Keratinocyte (primary cell): ENCODE data around the gene ALX4. TPM values are rescaled to one million over a fixed set of nuclear protein-coding genes. Genes with fewer than 3 reads are reported as not detected.

Source experiments
- DNase-seq: peaks from one replicate; pipeline ENCODE4 v3.0.0-alpha.2; 2011; ENCODE audit warnings: low read depth, missing footprints, low spot score
- FAIRE-seq: peaks from 2 replicates; lab custom pipeline; 2011; peaks lifted over from hg19 to GRCh38; lab: Jason Lieb, UNC
- H2AFZ ChIP-seq: 2 replicates; pipeline ENCODE4 v1.6.0; 2012; ENCODE audit warnings: low read length, control low read depth, inconsistent platforms; ENCODE audit not compliant: control insufficient read depth
- H3K27ac ChIP-seq: 2 replicates; pipeline ENCODE4 v1.5.1; 2011; ENCODE audit warnings: low read length; ENCODE audit not compliant: control insufficient read depth, insufficient read depth
- H3K27me3 ChIP-seq: 3 replicates; pipeline ENCODE4 v1.6.0; 2011; ENCODE audit warnings: low read length; ENCODE audit not compliant: control insufficient read depth, insufficient read depth; ENCODE audit errors: extremely low read depth
- H3K36me3 ChIP-seq, 2 experiments: 2 replicates in 1 of 2; 3 replicates in 1 of 2; pipeline ENCODE4 v1.5.1; 2011; ENCODE audit warnings: low read length in 2 of 2, mild to moderate bottlenecking in 1 of 2; ENCODE audit not compliant: control insufficient read depth in 2 of 2, insufficient read depth in 2 of 2; ENCODE audit errors: extremely low read depth in 1 of 2
- H3K4me1 ChIP-seq: 3 replicates; pipeline ENCODE4 v1.5.1; 2011; ENCODE audit warnings: low read length; ENCODE audit not compliant: control insufficient read depth, insufficient read depth; ENCODE audit errors: extremely low read depth
- H3K4me2 ChIP-seq: 3 replicates; pipeline ENCODE4 v1.6.0; 2011; ENCODE audit warnings: low read depth, low read length; ENCODE audit not compliant: control insufficient read depth, insufficient read depth; ENCODE audit errors: extremely low read depth
- H3K4me3 ChIP-seq, 3 experiments: fragments of 200-600 bp in 1 of 3; sonication (generic) in 1 of 3; 2 replicates in 2 of 3; 3 replicates in 1 of 3; pipeline ENCODE4 v1.5.1; 2011 to 2016; ENCODE audit warnings: low read length in 3 of 3, mild to moderate bottlenecking in 3 of 3, control low read depth in 2 of 3, inconsistent platforms in 1 of 3, low read depth in 1 of 3, mixed read lengths in 1 of 3, mixed run types in 1 of 3, moderate library complexity in 1 of 3; ENCODE audit not compliant: control insufficient read depth in 2 of 3, insufficient read depth in 2 of 3; ENCODE audit errors: extremely low read depth in 1 of 3
- H3K79me2 ChIP-seq: 2 replicates; pipeline ENCODE4 v1.6.0; 2012; ENCODE audit warnings: low read length; ENCODE audit not compliant: control insufficient read depth, insufficient read depth
- H3K9ac ChIP-seq: 3 replicates; pipeline ENCODE4 v1.6.0; 2011; ENCODE audit warnings: low read length; ENCODE audit not compliant: control insufficient read depth, insufficient read depth; ENCODE audit errors: extremely low read depth
- H3K9me1 ChIP-seq: 3 replicates; pipeline ENCODE4 v1.6.0; 2011; ENCODE audit warnings: low read length; ENCODE audit not compliant: control insufficient read depth, insufficient read depth; ENCODE audit errors: extremely low read depth
- H3K9me3 ChIP-seq: 2 replicates; pipeline ENCODE4 v1.5.1; 2012; ENCODE audit warnings: low read depth, low read length; ENCODE audit not compliant: control insufficient read depth
- H4K20me1 ChIP-seq: 3 replicates; pipeline ENCODE4 v1.6.0; 2011; ENCODE audit warnings: low read length; ENCODE audit not compliant: control insufficient read depth, insufficient read depth; ENCODE audit errors: extremely low read depth
- EZH2 ChIP-seq: IDR thresholded peaks from one replicate; pipeline ENCODE4 v1.6.1; 2012; ENCODE audit warnings: inconsistent platforms, mild to moderate bottlenecking, low read length, moderate library complexity
- dilution Hi-C: fragments of 300-500 bp; cut with MboI; formaldehyde crosslinking; loops from one replicate; pipeline ENCODE4 v1.7.0; 2020; ENCODE audit warnings: low sequenced_read_pairs; ENCODE audit not compliant: extremely low pct_ligation_motif_present
- polyA plus RNA-seq, 5 experiments: library from polyadenylated mRNA; depleted of rRNA in 3 of 5; stranded (reverse) in 3 of 5; stranded (forward) in 1 of 5; unstranded in 1 of 5; fragments of >200 nt; gene quantifications; 1 replicate in 1 of 5; 2 replicates in 3 of 5; 3 replicates in 1 of 5; pipeline versions ENCODE4 v1.2.1 to v1.2.3, GENCODE V29; 2011 to 2012; ENCODE audit warnings: missing spikeins in 2 of 5, low read depth in 1 of 5, low replicate concordance in 1 of 5
- TF ChIP-seq, protein P1 (sequence below), 3 experiments: IDR thresholded peaks in 1 of 3; conservative IDR thresholded peaks in 1 of 3; optimal IDR thresholded peaks in 1 of 3; 2 replicates in 2 of 3; 3 replicates in 1 of 3; pipeline versions ENCODE3 to v1.5.1; 2011; ENCODE audit warnings: low read length in 3 of 3, mild to moderate bottlenecking in 3 of 3, moderate library complexity in 2 of 3, control low read depth in 1 of 3, inconsistent platforms in 1 of 3; ENCODE audit not compliant: insufficient read depth in 2 of 3; ENCODE audit errors: extremely low read depth in 1 of 3

Gene ALX4
- polyA plus RNA-seq, 1 donor (not counting 4 experiments of a cell fraction or from before 2014, with no cell fraction given), result not detected

DNA sequence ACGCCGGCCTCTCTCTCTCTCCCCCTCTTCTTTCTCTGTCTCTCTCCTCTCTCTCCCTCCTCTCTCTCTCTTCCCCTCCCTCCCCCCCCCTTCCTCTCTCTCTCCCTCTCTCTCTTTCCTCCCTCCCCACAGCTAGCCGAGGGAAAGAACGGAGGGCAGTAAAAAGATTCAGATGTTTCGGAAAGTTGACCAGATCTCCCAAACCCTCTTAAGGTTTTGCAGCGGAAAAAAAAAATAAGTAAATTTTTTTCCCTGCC is 195 bp upstream of the ALX4 start:
- Histone ChIP-seq H3K4me3 (peak overlapping the region in 1 of 3 experiments; percentile 15), H3K9me1 (no peaks in the 10 kb centered on the region), H3K4me1 (peaks cover 11% of the 10 kb centered on the region), H3K9ac (no peak overlapping the region), H4K20me1 (peaks cover 4% of the 10 kb centered on the region), H3K4me2 (peak overlapping the region; percentile 73), H3K79me2 (no peaks in the 10 kb centered on the region), H2AFZ (no peak overlapping the region), H3K36me3 (no peaks in the 10 kb centered on the region), H3K9me3 (no peaks in the 10 kb centered on the region), H3K27ac (no peak overlapping the region), H3K27me3 (peaks cover 96% of the 10 kb centered on the region)
- dilution Hi-C loops, result no loop called here
- DNase-seq (no peak), FAIRE-seq (no peak)
- TF ChIP-seq, protein P1, sequence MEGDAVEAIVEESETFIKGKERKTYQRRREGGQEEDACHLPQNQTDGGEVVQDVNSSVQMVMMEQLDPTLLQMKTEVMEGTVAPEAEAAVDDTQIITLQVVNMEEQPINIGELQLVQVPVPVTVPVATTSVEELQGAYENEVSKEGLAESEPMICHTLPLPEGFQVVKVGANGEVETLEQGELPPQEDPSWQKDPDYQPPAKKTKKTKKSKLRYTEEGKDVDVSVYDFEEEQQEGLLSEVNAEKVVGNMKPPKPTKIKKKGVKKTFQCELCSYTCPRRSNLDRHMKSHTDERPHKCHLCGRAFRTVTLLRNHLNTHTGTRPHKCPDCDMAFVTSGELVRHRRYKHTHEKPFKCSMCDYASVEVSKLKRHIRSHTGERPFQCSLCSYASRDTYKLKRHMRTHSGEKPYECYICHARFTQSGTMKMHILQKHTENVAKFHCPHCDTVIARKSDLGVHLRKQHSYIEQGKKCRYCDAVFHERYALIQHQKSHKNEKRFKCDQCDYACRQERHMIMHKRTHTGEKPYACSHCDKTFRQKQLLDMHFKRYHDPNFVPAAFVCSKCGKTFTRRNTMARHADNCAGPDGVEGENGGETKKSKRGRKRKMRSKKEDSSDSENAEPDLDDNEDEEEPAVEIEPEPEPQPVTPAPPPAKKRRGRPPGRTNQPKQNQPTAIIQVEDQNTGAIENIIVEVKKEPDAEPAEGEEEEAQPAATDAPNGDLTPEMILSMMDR (optimal IDR thresholded peaks at IDR 0.05 in 1 of 3, IDR thresholded peaks at IDR 0.05 in 1 of 3, conservative IDR thresholded peaks at IDR 0.05 in 1 of 3; ENCODE audit: extremely low read depth in 1 of 3, insufficient read depth in 2 of 3, low read length in 3 of 3), result no peak
- no peak for TF ChIP-seq EZH2

DNA sequence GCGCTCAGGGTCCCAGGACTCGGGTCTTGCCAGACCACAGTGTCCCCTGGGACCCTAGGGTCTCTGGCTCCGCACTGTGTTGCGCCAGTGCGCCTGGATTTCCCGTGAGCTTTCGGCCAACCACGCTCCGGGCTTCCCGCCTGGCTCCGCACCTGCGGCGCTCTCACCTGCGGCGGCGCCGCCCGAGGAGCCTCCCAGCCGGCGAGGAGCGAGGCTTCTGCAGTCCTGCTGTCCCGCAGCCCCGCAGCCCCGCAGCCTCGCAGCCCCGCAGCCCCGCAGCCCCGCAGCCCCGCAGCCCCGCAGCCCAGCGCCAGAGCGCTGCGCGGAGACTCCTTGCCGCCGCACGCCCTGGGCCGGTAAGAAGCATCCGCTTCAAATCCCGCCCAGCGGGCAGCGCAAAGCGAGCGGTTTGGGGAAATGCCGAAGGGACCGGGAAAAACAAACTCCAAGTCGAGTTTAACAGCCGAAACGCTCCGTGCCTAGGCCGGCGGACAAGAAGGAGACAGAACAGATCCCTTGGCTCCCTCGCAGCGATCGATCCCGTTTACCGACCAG is 939 bp downstream of the ALX4 start:
- H4K20me1 ChIP-seq, result peaks cover 4% of the 10 kb centered on the region
- H3K79me2 ChIP-seq, result no peaks in the 10 kb centered on the region
- no peaks in the 10 kb centered on the region for H3K36me3 ChIP-seq
- TF ChIP-seq EZH2, result no peak
- TF ChIP-seq, protein P1 (optimal IDR thresholded peaks at IDR 0.05 in 1 of 3, IDR thresholded peaks at IDR 0.05 in 1 of 3, conservative IDR thresholded peaks at IDR 0.05 in 1 of 3; ENCODE audit: extremely low read depth in 1 of 3, insufficient read depth in 2 of 3, low read length in 3 of 3), result no peak
- DNase-seq (no peak), FAIRE-seq (no peak)
- dilution Hi-C loops, result no loop called here
- peak overlapping the region in 2 of 3 experiments; percentile 11 to 34 for H3K4me3 ChIP-seq
- H3K4me2 ChIP-seq, result peak overlapping the region; percentile 73
- no peak overlapping the region for H2AFZ ChIP-seq
- no peak overlapping the region for H3K9ac ChIP-seq
- H3K9me3 ChIP-seq, result no peaks in the 10 kb centered on the region
- H3K9me1 ChIP-seq, result no peaks in the 10 kb centered on the region
- H3K27ac ChIP-seq, result no peak overlapping the region
- peaks cover 97% of the 10 kb centered on the region for H3K27me3 ChIP-seq
- H3K4me1 ChIP-seq, result peaks cover 14% of the 10 kb centered on the region
